IPS DF 4.7 (cell line): ENCODE data around the gene ATOH8.

ENCODE experiments used
- DNase-seq: peaks from one replicate; pipeline ENCODE4 v3.0.0-alpha.2; 2013; ENCODE audit warnings: low spot score; ENCODE audit errors: extremely low read depth

Gene ATOH8

DNA sequence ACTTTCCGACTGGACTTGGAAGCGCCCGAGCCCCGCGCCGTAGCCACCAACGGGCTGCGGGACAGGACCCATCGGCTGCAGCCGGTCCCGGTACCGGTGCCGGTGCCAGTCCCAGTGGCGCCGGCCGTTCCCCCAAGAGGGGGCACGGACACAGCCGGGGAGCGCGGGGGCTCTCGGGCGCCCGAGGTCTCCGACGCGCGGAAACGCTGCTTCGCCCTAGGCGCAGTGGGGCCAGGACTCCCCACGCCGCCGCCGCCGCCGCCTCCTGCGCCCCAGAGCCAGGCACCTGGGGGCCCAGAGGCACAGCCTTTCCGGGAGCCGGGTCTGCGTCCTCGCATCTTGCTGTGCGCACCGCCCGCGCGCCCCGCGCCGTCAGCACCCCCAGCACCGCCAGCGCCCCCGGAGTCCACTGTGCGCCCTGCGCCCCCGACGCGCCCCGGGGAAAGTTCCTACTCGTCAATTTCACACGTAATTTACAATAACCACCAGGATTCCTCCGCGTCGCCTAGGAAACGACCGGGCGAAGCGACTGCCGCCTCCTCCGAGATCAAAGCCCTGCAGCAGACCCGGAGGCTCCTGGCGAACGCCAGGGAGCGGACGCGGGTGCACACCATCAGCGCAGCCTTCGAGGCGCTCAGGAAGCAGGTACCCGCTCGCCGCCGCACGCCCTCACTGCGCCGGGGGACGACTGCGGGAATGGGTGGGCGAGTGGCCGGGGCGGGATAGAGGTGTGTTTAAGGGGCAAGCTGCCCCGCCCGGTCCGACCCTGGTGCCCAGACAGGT is 713 bp downstream of the ATOH8 start:
- DNase-seq = no peak

DNA sequence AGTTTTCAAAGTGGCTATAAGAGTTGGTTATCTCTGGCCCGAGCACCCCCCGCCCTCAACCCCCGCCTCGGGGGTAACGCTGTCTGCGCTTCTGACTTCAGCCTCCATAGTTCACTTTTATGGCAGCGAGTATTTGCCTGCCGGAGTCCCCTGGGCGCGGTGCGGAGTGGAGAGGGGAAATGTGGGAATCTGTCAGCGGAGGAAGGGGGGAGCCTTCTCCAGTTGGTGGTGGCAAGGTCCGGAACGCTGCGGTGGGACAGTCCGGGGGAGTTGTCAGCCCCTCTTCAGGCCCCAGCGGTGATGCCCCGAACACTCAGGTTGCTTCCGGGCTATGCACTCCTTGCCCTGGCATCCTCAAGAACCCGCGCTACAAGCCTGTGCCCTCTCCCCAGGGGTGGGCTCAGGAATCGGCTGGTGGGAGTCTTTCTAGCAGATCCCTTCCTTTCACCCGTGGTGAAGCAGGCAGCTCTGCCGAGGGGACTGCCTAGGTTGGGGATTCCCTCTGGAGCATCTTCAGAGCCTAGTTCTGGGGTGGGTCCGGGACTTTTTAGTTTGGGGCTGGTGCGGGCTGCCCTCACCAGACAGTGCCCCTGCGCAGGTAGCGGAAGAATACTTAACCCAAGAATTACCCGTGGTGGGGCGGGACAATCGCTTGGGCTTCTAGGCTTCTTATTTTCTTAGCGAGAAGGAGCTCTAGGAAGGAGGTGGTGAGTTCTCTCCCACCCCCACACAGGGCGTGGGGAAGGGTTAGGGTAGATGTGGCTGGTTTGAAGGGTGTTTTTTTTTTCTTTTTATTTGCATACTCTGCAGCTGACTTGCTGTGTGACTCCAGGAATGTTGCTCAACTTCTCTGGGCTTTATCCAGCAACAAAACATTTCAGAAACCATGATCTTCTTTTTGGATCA is 1.6 kb downstream of the ATOH8 start:
- DNase-seq = no peak

DNA sequence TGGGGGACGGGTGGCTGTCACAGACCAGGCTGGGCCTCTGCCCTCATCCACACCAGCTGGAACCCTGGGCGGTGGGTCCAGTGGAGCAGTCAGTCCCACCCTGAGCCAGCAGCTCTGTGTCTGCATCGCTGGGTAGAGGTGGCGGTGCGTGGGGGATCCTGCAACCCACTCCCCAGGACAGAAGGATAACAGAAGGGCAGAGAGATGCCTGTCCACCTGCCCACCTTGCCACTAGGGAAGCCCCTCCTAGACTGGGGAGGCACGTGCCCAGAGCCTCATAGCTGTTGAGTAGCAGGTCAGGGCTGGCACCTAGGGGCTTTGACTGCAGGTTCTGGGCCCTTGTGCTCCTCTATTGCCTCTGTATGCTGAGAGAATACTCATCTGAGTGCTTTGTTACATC is 2.4 kb downstream of the ATOH8 start:
- DNase-seq = no peak

DNA sequence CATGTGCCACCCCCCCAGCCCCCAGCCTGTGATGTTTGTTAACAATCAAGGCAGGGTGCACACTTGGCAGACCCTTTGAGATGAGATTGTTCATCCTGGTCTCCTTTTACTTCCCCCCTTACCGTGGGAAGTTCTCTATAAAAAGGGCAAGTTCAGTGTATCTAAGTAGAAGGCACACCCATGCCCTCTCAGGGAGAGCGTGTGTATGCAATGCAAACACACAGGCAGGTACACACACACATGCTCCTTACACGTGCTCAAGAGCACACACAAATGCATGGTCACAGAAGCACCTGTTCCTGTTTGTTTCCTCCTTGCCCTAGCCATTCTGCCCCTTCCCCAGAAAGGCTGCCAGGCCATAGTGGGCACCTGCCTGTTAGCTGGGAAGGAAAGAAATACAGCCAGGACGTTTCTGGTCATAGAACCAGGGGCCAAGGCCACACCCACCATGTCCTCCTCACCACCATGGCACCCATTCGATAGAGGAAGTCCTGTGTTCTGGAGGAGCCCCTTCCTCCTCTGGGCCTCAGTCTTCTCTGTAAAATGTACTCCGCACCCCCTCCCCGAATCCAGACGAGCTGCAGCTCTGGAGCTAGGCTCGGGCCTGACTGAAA is 3.1 kb downstream of the ATOH8 start:
- no peak for DNase-seq

DNA sequence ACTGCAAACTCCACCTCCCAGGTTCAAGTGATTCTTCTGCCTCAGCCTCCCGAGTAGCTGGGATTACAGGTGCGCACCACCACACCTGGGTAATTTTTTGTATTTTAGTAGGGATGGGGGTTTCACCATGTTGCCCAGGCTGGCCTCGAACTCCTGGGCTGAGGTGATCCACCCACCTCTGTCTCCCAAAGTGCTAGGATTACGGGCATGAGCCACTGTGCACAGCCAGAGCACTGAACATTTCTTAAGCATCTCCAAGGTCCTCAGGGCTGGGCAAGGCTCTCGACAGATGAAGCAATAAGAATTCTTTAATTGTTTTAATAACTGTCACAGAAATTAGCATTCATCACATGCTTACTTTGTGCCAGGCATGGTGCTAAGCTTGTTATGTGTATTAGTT is 4.1 kb downstream of the ATOH8 start:
- DNase-seq = no peak

DNA sequence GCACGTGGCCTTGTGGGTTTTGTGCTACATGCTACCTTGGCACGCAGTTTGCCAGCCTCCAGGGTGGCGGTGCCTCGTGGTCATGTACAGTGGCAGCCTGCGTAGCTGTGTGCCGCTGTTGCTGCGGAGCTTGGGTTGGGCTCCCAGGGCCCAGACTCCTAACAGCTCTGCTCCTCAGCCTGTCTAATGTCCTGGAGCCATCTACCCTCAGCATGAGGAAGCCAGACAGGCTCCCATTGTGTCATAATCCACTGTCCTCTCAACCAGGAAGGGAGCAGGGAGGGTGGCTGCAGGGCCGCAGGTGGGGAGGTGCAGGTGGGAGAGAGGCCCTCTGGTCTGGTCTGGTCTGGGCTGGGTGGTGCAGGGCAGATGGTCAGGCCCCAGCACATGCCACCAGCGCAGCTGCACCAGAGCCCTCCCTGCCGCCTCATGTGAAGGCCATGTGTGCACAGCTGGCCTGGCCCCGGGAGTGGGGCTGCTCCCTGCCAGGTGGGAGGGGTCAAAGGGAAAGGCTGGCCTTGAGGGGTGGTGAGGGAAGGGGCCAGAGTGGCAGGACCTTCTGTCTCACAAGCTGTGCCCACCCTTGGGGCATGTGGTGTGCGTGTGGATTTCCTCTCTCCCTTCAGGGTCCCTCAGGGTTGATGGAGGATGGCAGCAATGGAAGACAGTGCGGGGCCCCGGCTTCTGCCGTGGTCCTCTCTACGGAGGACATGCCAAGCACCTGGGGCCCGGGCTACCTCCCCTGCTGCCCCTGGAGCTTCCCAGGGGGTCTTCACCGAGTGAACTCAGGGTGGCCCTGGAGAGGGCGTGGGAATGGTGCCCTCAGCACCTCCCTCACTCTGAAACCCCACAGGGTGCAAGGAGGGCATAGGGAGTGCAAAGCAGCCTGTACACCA is 4.8 kb downstream of the ATOH8 start:
- DNase-seq = no peak

DNA sequence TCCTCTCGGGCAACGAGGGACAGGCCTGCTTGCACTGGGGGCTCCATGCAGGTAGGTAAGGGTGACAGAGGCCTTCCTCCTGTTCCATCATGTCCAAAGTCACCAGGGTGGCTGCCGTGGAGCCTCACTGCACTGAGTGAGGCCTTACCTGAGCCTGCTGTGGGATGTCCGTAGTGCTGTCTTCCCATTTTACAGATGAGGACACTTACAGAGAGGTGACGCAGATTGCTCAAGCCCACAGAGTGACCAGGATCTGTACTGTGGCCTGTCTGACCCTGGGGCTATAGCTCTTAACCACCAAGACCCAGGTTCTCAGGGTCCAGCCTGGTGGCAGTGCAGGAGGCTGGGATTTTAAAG is 5.4 kb downstream of the ATOH8 start:
- no peak for DNase-seq

DNA sequence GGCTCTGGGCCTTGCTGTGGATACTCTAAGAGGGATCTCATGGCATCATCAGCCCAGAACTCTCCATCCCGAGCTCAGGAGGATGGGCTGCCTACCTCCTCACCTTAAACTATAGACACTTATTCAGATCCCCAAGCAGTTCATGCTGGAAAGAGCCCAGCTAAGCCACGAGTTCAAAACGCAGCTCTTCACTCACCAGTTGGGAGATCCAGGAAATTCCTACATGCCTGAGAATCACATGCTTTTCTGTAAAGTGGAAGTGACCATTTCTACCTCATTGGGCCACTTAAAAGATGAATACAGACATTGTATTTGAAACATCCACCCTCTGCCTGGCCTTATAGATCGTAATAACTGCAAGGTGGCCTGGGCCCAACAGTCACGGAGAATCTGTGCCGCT is 6.6 kb downstream of the ATOH8 start:
- no peak for DNase-seq

DNA sequence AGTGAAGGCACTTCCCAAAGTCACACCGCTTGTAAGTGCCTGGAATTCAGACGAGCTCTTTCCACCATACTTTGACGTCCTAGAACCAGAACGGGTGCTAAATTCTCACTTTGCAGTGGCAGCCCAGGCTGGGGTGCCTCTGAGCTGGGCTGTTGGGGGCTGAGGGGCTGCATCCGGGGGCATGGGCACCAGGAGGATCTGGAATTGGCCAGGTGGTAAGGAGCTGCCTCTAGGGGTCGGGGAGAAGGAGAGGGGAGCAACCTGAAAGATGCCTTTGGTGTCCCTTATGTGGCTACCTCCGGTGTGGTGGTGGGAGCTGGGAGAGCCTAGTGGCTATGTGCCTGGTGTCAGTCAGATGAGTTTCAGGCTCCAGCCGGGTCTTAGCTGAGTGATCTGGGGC is 7.1 kb downstream of the ATOH8 start:
- no peak for DNase-seq

DNA sequence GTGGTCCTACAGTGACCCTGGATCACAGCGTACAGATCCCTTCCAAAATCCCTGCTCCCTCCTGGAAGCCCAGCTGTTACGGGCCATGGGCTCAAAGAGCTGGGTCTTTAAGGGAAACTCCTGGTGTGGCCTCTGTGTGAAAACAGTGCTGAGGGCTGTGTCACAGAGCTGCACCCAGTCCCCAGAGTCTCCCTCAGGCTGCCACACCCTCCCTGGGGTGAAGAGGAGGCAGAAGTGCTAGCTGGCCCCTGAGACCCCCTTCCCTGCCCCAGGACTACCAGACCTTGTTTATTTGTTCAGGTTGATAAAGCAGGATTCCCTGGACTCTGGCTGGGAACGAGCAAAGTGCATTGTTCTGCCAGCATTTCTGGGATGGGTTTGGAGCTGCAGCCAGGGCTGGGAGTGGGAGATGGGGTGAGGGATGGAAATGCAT is 7.7 kb downstream of the ATOH8 start:
- DNase-seq = no peak

DNA sequence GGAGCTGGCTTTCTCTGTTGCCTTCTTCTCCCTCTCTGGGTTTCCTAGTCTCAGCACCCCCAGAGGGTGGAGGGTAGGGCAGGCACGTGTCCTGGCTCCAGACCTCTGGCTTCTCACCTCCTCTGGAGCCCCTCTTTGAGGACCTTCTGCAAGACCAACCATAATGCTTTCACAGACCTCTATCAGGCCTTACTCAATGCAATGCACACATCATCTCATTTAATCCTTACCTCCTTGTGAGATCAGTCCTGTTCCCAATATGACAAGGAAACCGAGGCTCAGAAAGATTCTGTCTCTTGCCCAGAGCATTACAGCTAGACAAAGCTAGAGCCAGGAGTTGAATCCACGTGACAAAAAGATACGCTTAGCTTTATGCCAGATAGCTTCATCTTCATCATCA is 8.2 kb downstream of the ATOH8 start:
- no peak for DNase-seq

DNA sequence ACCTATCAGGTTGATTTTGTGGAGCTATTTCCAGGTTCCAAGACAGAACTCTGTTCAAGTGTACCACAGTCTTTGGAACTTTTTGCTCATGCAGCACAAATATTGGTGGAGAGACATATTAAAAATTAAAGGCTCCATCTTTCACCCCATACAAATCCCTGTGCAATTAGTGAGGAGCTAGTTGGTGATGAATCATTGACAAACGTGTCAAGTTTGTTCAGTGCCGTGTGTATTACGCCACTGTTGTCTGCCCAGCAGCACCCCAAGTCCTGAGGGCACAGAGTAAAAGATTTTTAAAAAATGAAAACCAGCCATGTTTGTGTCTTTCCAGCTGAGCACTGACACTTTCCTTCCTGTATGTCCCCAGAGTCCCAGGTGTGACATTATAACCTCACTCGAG is 9.3 kb downstream of the ATOH8 start:
- DNase-seq = no peak

DNA sequence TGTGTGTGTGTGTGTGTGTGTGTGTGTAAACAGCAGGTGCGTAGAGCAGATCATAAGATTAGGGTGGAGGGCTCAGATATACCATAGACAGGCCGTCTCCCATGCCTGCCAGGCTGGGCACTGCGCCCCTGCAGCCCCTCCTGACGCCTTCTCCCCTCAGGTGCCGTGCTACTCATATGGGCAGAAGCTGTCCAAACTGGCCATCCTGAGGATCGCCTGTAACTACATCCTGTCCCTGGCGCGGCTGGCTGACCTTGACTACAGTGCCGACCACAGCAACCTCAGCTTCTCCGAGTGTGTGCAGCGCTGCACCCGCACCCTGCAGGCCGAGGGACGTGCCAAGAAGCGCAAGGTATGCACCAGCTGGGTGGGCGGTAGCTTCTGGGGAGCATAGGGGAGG is 10.0 kb downstream of the ATOH8 start:
- DNase-seq = no peak

DNA sequence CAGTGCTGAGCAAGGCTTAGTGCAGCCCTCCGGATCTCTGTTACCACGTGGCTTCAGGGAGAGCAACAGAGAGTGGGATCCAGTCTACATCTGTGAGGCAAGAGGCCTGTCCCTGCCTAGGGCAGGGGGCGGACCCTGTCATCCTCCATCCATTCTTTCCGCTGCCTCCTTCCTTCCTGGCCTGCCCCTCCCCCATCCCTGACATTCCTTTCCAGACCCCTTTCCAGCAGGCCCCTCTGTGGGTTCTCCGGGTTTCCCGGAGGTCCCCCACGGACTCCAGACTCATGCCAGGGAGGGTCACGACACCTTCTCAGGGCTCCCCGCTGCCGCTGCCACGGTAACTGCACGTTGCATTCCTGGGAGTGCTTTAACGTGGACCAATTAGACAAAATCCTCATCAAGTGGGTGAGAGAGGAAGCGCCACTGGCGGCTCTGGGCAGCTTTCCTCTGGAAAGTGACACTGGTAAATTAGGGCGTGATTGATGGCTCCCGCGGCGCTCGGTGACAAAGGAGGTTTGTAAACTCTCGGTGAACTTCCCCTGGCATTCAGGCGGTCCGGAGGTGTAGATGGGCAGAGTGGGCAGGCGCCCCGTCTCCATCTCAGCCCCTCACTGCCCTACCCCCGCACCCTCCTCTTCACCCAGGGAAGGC is 11.4 kb downstream of the ATOH8 start:
- DNase-seq = no peak

DNA sequence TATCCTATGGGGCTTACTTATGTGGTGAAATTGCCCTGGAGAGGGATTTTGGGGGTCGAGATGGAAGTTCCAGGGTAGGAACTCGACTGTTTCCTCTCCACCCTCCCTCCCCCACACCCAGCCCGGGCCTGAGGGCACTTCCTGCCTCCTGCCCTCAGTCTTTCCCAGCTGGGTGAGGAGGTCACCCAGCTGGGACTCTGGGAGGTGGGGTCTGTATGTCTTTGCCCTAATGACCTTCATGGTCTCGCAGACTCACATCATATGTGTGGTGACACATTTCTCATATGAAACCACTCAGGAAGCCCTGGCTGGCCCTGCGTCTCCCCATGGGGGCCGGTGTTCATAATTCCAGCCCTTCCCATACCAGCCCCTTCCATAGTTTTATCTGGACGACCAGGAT is 12.4 kb downstream of the ATOH8 start:
- DNase-seq = no peak

DNA sequence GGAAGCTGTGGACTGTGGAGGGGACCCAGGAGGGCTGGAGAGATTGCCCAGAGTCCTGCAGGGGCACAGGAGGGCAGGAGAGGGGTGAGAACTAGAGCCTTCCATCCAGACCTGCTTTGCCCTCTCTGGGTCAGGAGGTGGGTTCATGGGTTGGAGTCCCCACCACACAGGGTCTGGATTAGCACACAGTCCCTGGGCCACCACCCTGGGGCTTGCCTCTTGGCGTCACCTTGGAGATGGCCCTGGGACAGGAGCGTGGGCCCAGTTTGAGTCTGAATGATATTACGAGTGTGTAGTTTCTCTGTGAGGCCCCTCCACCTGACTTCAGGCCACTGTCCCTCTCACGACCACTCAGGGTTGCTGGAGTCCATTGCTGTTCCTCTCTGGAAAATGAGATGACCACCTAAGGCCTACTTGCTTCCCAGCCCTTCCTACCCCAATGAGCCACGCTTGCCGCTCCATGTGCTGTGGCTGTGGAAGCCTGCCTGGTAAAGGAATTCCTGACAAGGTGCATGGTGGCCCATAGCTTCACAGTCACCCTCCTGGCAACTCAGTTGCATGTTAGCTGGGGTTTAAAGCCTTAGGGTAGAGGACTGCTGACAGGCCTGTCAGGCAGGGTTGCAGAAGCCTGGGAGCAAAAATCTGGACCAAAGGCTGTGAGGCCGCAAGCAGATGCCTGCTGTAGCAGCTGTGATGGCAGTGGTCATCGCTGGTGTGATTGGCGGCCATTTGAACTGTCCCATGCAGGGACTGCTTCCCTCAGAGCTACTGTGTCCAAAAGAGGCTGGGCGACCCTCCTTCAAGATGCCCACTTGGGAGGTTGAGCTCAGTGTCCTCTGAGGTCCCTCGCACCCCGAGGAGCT is 14.2 kb downstream of the ATOH8 start:
- DNase-seq = no peak

DNA sequence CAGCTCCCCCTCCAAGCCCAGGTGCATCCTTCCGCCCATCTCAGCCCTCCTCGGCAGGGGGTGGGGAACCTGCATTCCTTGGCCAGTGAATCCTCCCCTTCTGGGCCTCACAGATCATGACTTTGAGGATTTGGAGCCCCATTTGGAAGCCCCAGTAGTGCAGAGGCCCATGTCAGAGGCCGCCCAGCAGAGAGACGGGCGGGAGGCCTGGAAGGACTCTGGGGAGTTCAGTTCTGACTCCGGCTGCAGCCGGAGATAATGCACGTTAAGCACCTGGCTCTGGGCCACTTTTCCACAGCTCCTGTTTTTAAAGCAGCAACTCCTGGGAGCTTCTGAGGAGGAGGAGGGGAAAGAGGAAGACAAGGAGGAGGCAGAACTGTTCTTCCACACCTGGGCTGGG is 14.9 kb downstream of the ATOH8 start:
- no peak for DNase-seq

DNA sequence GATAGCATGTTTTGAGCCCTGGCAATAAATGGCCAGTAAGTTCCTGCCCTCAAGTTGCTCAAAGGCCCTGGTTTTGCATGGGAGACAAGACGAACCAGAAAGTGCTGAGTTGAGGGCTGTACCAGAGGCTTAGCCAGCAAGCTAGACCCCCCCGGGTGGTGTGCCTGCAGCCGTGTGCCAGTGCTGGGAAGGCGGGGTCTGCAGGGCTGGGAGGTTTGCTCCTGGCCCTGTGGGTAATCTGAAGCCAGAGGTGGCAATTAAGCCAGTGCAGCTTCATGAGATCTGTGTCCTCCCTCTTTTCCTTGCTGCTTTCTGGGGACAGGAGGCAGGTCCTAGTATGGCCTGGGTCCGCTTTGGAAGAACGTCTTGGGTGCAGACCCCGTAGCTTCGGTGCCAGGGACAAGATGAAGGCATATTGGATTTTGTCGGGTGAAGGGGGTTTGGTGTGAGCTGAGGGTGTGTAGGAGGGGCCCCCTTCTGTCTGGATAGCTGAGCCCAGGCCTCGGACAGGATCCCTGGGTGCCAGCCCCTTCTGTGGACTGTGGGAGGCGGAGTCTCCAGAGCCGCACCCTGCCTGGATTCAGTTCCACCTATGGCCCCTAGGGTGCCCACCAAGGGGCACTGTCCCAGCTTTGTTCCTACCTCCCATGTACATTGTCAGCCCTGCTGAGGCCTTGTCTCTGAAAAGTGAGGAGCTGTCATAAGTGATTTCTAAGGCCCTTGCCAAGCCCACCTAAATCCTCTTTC is 15.6 kb downstream of the ATOH8 start:
- no peak for DNase-seq

DNA sequence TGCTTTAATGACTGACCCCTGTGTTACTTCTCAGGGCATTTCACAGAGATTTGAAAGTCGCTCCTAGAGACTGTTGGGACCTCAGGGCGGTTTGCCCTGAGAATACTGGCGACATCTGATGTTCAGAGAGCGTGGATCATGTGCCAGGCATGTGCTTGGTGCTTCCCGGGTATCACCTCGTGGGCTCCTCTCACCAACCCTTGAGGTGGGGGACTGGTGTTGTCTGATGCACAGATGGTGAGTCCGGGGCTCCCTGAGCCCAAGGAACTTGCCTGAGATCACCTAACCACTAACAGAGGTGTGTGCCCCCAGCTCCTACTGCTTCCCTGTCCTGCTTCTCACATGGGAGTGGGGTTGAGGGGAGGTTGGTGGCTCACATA is 16.2 kb downstream of the ATOH8 start:
- no peak for DNase-seq
